Stimulated activated naive CD8-positive, alpha-beta T cell treated with anti-CD3 and anti-CD28 coated beads, Interleukin-15, amount 100 ng/mL, for 72 hours (primary cell): ENCODE results near the gene WDFY4.

ENCODE experiments used
- ATAC-seq: fragments of 150-1000 bp; cut with Tn5 transposase; 2 replicates; pipeline ENCODE4 v1.10.0; 2021; ENCODE audit warnings: mild to moderate bottlenecking, moderate library complexity
- DNase-seq, 2 donors: peaks; one replicate each; pipeline ENCODE4 v3.0.0; 2021 to 2022
- H3K27ac Mint-ChIP-seq, 2 donors: one replicate each; pipeline ENCODE4 v1.8.0; 2022; ENCODE audit warnings: mild to moderate bottlenecking in 2 of 2, mixed read lengths in 2 of 2, moderate library complexity in 2 of 2
- H3K27me3 Mint-ChIP-seq: one replicate; pipeline ENCODE4 v1.8.0; 2022; ENCODE audit warnings: mixed read lengths
- H3K4me1 Mint-ChIP-seq: one replicate; pipeline ENCODE4 v1.8.0; 2022; ENCODE audit warnings: mild to moderate bottlenecking, mixed read lengths
- H3K4me3 Mint-ChIP-seq, 2 donors: one replicate each; pipeline ENCODE4 v1.8.0; 2022; ENCODE audit warnings: mild to moderate bottlenecking in 2 of 2, mixed read lengths in 2 of 2, moderate library complexity in 1 of 2
- H3K9me3 Mint-ChIP-seq, 2 donors: one replicate each; pipeline ENCODE4 v1.8.0; 2022; ENCODE audit warnings: mixed read lengths in 2 of 2

The WDFY4 gene

GRCh38 chr10:48981310-48981907, 296.7 kb downstream of the WDFY4 start:
- ATAC-seq (peak; percentile 51), DNase-seq (peak; percentile 23 to 41)
- no peak overlapping the region for H3K27ac Mint-ChIP-seq

GRCh38 chr10:48982584-48982983, 297.9 kb downstream of the WDFY4 start:
- no peak for ATAC-seq
- Mint-ChIP-seq H3K4me1 (no peaks in the 10 kb centered on the region), H3K4me3 (no peak overlapping the region), H3K27me3 (no peaks in the 10 kb centered on the region), H3K27ac (no peak overlapping the region), H3K9me3 (no peaks in the 10 kb centered on the region)
- DNase-seq: no peak

More at GRCh38 chr10:48981310-48981907, 296.7 kb downstream of the WDFY4 start:
- H3K4me1 Mint-ChIP-seq: no peaks in the 10 kb centered on the region
- H3K27me3 Mint-ChIP-seq: no peaks in the 10 kb centered on the region
- no peaks in the 10 kb centered on the region for H3K9me3 Mint-ChIP-seq
- no peak overlapping the region for H3K4me3 Mint-ChIP-seq

- ATAC-seq (no peak), DNase-seq (no peak)
- Mint-ChIP-seq H3K27me3 (no peaks in the 10 kb centered on the region), H3K4me3 (no peak overlapping the region), H3K4me1 (no peaks in the 10 kb centered on the region), H3K9me3 (no peaks in the 10 kb centered on the region), H3K27ac (no peak overlapping the region)
Measured at GRCh38 chr10:48983648-48984351, 299.1 kb downstream of the WDFY4 start.

GRCh38 chr10:48985621-48986158, 301.0 kb downstream of the WDFY4 start:
- no peak for DNase-seq

GRCh38 chr10:48990226-48990625, 305.6 kb downstream of the WDFY4 start:
- Mint-ChIP-seq H3K4me1 (no peaks in the 10 kb centered on the region), H3K4me3 (no peak overlapping the region), H3K27ac (no peak overlapping the region), H3K9me3 (no peaks in the 10 kb centered on the region), H3K27me3 (no peaks in the 10 kb centered on the region)
- no peak for DNase-seq
- ATAC-seq: no peak

More at GRCh38 chr10:48985621-48986158, 301.0 kb downstream of the WDFY4 start:
- peak; percentile 24 for ATAC-seq
- H3K4me3 Mint-ChIP-seq: no peak overlapping the region
- H3K27me3 Mint-ChIP-seq: no peaks in the 10 kb centered on the region
- no peak overlapping the region for H3K27ac Mint-ChIP-seq
- no peaks in the 10 kb centered on the region for H3K9me3 Mint-ChIP-seq
- H3K4me1 Mint-ChIP-seq: no peaks in the 10 kb centered on the region

- H3K4me1 Mint-ChIP-seq: no peaks in the 10 kb centered on the region
- peaks cover 5% of the 10 kb centered on the region for H3K27me3 Mint-ChIP-seq
- H3K27ac Mint-ChIP-seq: no peak overlapping the region
- no peaks in the 10 kb centered on the region for H3K9me3 Mint-ChIP-seq
- ATAC-seq: no peak
- no peak for DNase-seq
- no peak overlapping the region for H3K4me3 Mint-ChIP-seq
Measured at GRCh38 chr10:48993627-48994026, 309.0 kb downstream of the WDFY4 start.

- no peaks in the 10 kb centered on the region for H3K9me3 Mint-ChIP-seq
- peaks cover 7% of the 10 kb centered on the region for H3K27me3 Mint-ChIP-seq
- no peak overlapping the region for H3K4me3 Mint-ChIP-seq
- H3K27ac Mint-ChIP-seq: peak overlapping the region in 1 of 2 donors; percentile 27
- DNase-seq: no peak
- no peak for ATAC-seq
- no peaks in the 10 kb centered on the region for H3K4me1 Mint-ChIP-seq
Measured at GRCh38 chr10:48996329-48996728, 311.7 kb downstream of the WDFY4 start.

- Mint-ChIP-seq H3K4me1 (no peaks in the 10 kb centered on the region), H3K9me3 (no peaks in the 10 kb centered on the region), H3K4me3 (no peak overlapping the region), H3K27ac (no peak overlapping the region), H3K27me3 (peaks cover 7% of the 10 kb centered on the region)
- no peak for DNase-seq
- ATAC-seq: no peak
Measured at GRCh38 chr10:48999346-48999745, 314.7 kb downstream of the WDFY4 start.

GRCh38 chr10:49000437-49001398, 316.0 kb downstream of the WDFY4 start:
- Mint-ChIP-seq H3K27ac (no peak overlapping the region), H3K27me3 (peaks cover 7% of the 10 kb centered on the region), H3K9me3 (no peaks in the 10 kb centered on the region), H3K4me3 (no peak overlapping the region), H3K4me1 (no peaks in the 10 kb centered on the region)
- DNase-seq (no peak), ATAC-seq (peak; percentile 12)

- no peak overlapping the region for H3K4me3 Mint-ChIP-seq
- H3K4me1 Mint-ChIP-seq: no peaks in the 10 kb centered on the region
- ATAC-seq (no peak), DNase-seq (no peak)
- peaks cover 7% of the 10 kb centered on the region for H3K27me3 Mint-ChIP-seq
- no peaks in the 10 kb centered on the region for H3K9me3 Mint-ChIP-seq
- H3K27ac Mint-ChIP-seq: peak overlapping the region in 1 of 2 donors; percentile 16
Measured at GRCh38 chr10:49001402-49001801, 316.7 kb downstream of the WDFY4 start.

- peaks cover 7% of the 10 kb centered on the region for H3K27me3 Mint-ChIP-seq
- DNase-seq (no peak), ATAC-seq (no peak)
- H3K4me3 Mint-ChIP-seq: no peak overlapping the region
- H3K4me1 Mint-ChIP-seq: no peaks in the 10 kb centered on the region
- no peak overlapping the region for H3K27ac Mint-ChIP-seq
- no peaks in the 10 kb centered on the region for H3K9me3 Mint-ChIP-seq
Measured at GRCh38 chr10:49001870-49002672, 317.4 kb downstream of the WDFY4 start.

GRCh38 chr10:49005270-49005669, 320.6 kb downstream of the WDFY4 start:
- H3K4me1 Mint-ChIP-seq: no peaks in the 10 kb centered on the region
- H3K27ac Mint-ChIP-seq: no peak overlapping the region
- H3K9me3 Mint-ChIP-seq: no peaks in the 10 kb centered on the region
- no peak overlapping the region for H3K4me3 Mint-ChIP-seq
- no peaks in the 10 kb centered on the region for H3K27me3 Mint-ChIP-seq
- ATAC-seq (no peak), DNase-seq (no peak)

- DNase-seq: no peak
- Mint-ChIP-seq H3K27ac (no peak overlapping the region), H3K27me3 (no peaks in the 10 kb centered on the region), H3K4me1 (no peaks in the 10 kb centered on the region), H3K4me3 (no peak overlapping the region), H3K9me3 (no peaks in the 10 kb centered on the region)
- no peak for ATAC-seq
Measured at GRCh38 chr10:49007129-49007528, 322.5 kb downstream of the WDFY4 start.

- H3K4me1 Mint-ChIP-seq: no peaks in the 10 kb centered on the region
- no peak for DNase-seq
- no peak overlapping the region for H3K4me3 Mint-ChIP-seq
- H3K9me3 Mint-ChIP-seq: no peaks in the 10 kb centered on the region
- H3K27ac Mint-ChIP-seq: no peak overlapping the region
- no peaks in the 10 kb centered on the region for H3K27me3 Mint-ChIP-seq
- no peak for ATAC-seq
Measured at GRCh38 chr10:49008091-49008490, 323.4 kb downstream of the WDFY4 start.
